ENCODE measurements around the gene DTNB. TPM values are rescaled to one million over a fixed set of nuclear protein-coding genes. Genes with fewer than 3 reads are reported as not detected.

Gene DTNB
- total and polyA plus RNA-seq, 10 of the 15 experiments (the other 5 are each of a cell fraction or from before 2014, with no cell fraction given) = 4.5 to 30.6 (median 11.9) TPM

DNA sequence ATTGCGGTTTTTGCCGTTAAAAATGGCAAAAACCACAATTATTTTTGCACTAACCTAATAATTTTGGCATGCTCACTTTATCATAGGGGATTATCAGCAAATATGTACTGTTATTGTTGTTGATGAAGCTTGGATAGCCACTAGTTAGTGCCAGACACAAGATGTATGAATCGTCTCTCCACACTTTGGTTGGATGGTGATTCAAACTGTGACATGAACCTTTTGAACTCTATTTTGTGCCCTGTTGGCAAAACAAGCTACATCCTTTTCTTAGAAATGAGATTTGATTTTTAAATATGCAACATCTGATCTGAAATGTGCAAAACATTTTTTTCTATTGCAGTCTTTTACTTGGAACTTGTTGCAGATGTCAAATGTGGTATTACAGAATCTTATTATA is 48.8 kb upstream of the DTNB start:
- Histone ChIP-seq H3K4me2 (ENCODE audit: control insufficient read depth, insufficient read depth) (no peak overlapping the region), H3K36me3 (ENCODE audit: control insufficient read depth in 2 of 2, insufficient read depth in 2 of 2, low read length in 1 of 2) (no peaks in the 10 kb centered on the region), H2AFZ (ENCODE audit: control insufficient read depth, low read depth, low read length) (no peak overlapping the region), H4K20me1 (ENCODE audit: control insufficient read depth, insufficient read depth) (no peaks in the 10 kb centered on the region), H3K27ac (ENCODE audit: control insufficient read depth, insufficient read depth) (no peak overlapping the region), H3K27me3 (replicated peaks in 1 of 2; ENCODE audit: control insufficient read depth in 2 of 2, insufficient read depth in 2 of 2, low read length in 1 of 2) (0 out of 4 replicates have a peak, but pooled peaks cover 0 to 5% of the 10 kb centered on the region in 2 experiments), H3K79me2 (ENCODE audit: control insufficient read depth, insufficient read depth, low read length) (no peaks in the 10 kb centered on the region), H3K9ac (ENCODE audit: control insufficient read depth, insufficient read depth, low read length) (no peak overlapping the region), H3K9me3 (replicated peaks; ENCODE audit: control insufficient read depth, insufficient read depth, low read length) (no peaks in the 10 kb centered on the region), H3K4me3 (no peak overlapping the region), H3K4me1 (ENCODE audit: control insufficient read depth, insufficient read depth, low read length) (no peaks in the 10 kb centered on the region)
- ChIA-PET SMC1A (ENCODE audit: uncharacterized antibody, unreplicated experiment) (interaction anchor here (1.7 kb wide), 1 partner anchor 117 kb away, joined by 4 read pairs; no protein-coding TSS in a partner anchor), CTCF (interaction anchor here (0.7 kb wide), 1 partner anchor 45 kb away, joined by 4 read pairs; no protein-coding TSS in a partner anchor), RAD21 (ENCODE audit: unreplicated experiment) (no interaction called here), POLR2A (interaction anchor here (0.6 to 0.7 kb wide), 2 partner anchors 10 to 69 kb away, joined by 3 read pairs; no protein-coding TSS in a partner anchor)
- FAIRE-seq (no peak), DNase-seq (ENCODE audit: low read depth, low spot score) (no peak), ATAC-seq (no peak)
- TF ChIP-seq, protein P1, sequence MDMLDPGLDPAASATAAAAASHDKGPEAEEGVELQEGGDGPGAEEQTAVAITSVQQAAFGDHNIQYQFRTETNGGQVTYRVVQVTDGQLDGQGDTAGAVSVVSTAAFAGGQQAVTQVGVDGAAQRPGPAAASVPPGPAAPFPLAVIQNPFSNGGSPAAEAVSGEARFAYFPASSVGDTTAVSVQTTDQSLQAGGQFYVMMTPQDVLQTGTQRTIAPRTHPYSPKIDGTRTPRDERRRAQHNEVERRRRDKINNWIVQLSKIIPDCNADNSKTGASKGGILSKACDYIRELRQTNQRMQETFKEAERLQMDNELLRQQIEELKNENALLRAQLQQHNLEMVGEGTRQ (IDR thresholded peaks at IDR 0.05; ENCODE audit: borderline replicate concordance, low read depth, low read length) = no peak
- TF ChIP-seq BMI1 (IDR thresholded peaks at IDR 0.05; ENCODE audit: borderline replicate concordance) = no peak
- TF ChIP-seq CREM (IDR thresholded peaks at IDR 0.05; ENCODE audit: low read depth) = no peak
- TF ChIP-seq, protein P2, sequence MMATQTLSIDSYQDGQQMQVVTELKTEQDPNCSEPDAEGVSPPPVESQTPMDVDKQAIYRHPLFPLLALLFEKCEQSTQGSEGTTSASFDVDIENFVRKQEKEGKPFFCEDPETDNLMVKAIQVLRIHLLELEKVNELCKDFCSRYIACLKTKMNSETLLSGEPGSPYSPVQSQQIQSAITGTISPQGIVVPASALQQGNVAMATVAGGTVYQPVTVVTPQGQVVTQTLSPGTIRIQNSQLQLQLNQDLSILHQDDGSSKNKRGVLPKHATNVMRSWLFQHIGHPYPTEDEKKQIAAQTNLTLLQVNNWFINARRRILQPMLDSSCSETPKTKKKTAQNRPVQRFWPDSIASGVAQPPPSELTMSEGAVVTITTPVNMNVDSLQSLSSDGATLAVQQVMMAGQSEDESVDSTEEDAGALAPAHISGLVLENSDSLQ (IDR thresholded peaks at IDR 0.05) = no peak
- TF ChIP-seq ZNF217 (IDR thresholded peaks at IDR 0.05) = no peak
- no peak for TF ChIP-seq HCFC1 (IDR thresholded peaks at IDR 0.05; ENCODE audit: low read length)
- TF ChIP-seq GATAD2B (conservative IDR thresholded peaks at IDR 0.05; ENCODE audit: low read depth) = no peak
- TF ChIP-seq FOXK2 (IDR thresholded peaks at IDR 0.05) = no peak
- TF ChIP-seq SRF (IDR thresholded peaks at IDR 0.05; ENCODE audit: low read depth in 2 of 2, low read length in 2 of 2) = no peak
- no peak for TF ChIP-seq SMARCA5 (IDR thresholded peaks at IDR 0.05)
- TF ChIP-seq HDGF (IDR thresholded peaks at IDR 0.05) = no peak
- no peak for TF ChIP-seq NR2C2 (IDR thresholded peaks at IDR 0.05; ENCODE audit: borderline replicate concordance, control insufficient read depth, insufficient read length, low read depth)
- TF ChIP-seq, protein P3, sequence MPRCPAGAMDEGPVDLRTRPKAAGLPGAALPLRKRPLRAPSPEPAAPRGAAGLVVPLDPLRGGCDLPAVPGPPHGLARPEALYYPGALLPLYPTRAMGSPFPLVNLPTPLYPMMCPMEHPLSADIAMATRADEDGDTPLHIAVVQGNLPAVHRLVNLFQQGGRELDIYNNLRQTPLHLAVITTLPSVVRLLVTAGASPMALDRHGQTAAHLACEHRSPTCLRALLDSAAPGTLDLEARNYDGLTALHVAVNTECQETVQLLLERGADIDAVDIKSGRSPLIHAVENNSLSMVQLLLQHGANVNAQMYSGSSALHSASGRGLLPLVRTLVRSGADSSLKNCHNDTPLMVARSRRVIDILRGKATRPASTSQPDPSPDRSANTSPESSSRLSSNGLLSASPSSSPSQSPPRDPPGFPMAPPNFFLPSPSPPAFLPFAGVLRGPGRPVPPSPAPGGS (IDR thresholded peaks at IDR 0.05; ENCODE audit: borderline replicate concordance, insufficient read depth, low read depth, low read length, poor library complexity, severe bottlenecking) = no peak
- TF ChIP-seq POLR2A (IDR thresholded peaks at IDR 0.05; ENCODE audit: low read depth, low read length) = no peak
- TF ChIP-seq, protein P4, sequence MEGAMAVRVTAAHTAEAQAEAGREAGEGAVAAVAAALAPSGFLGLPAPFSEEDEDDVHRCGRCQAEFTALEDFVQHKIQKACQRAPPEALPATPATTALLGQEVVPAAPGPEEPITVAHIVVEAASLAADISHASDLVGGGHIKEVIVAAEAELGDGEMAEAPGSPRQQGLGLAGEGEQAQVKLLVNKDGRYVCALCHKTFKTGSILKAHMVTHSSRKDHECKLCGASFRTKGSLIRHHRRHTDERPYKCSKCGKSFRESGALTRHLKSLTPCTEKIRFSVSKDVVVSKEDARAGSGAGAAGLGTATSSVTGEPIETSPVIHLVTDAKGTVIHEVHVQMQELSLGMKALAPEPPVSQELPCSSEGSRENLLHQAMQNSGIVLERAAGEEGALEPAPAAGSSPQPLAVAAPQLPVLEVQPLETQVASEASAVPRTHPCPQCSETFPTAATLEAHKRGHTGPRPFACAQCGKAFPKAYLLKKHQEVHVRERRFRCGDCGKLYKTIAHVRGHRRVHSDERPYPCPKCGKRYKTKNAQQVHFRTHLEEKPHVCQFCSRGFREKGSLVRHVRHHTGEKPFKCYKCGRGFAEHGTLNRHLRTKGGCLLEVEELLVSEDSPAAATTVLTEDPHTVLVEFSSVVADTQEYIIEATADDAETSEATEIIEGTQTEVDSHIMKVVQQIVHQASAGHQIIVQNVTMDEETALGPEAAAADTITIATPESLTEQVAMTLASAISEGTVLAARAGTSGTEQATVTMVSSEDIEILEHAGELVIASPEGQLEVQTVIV (IDR thresholded peaks at IDR 0.05; ENCODE audit: borderline replicate concordance, partially characterized antibody) = no peak
- TF ChIP-seq, protein P5, sequence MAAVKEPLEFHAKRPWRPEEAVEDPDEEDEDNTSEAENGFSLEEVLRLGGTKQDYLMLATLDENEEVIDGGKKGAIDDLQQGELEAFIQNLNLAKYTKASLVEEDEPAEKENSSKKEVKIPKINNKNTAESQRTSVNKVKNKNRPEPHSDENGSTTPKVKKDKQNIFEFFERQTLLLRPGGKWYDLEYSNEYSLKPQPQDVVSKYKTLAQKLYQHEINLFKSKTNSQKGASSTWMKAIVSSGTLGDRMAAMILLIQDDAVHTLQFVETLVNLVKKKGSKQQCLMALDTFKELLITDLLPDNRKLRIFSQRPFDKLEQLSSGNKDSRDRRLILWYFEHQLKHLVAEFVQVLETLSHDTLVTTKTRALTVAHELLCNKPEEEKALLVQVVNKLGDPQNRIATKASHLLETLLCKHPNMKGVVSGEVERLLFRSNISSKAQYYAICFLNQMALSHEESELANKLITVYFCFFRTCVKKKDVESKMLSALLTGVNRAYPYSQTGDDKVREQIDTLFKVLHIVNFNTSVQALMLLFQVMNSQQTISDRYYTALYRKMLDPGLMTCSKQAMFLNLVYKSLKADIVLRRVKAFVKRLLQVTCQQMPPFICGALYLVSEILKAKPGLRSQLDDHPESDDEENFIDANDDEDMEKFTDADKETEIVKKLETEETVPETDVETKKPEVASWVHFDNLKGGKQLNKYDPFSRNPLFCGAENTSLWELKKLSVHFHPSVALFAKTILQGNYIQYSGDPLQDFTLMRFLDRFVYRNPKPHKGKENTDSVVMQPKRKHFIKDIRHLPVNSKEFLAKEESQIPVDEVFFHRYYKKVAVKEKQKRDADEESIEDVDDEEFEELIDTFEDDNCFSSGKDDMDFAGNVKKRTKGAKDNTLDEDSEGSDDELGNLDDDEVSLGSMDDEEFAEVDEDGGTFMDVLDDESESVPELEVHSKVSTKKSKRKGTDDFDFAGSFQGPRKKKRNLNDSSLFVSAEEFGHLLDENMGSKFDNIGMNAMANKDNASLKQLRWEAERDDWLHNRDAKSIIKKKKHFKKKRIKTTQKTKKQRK (IDR thresholded peaks at IDR 0.05; ENCODE audit: low read depth, low read length) = no peak
- in situ Hi-C loops (cut with MboI) = no loop called here
- no TSS peak for BruUV-seq (replicated peaks)
- intact Hi-C loops (cut with micrococcal nuclease; ENCODE audit: unreplicated experiment) = no loop called here
- 61% methylated on average over 3 of the region's 3 CpGs for WGBS (ENCODE audit: insufficient coverage, insufficient replicate concordance, low lambda C conversion rate, missing lambda C conversion rate)

Measured in GM12878 (cell line).